ENCODE results near the gene TMEM79. TPM values are rescaled to one million over a fixed set of nuclear protein-coding genes. Genes with fewer than 3 reads are reported as not detected.

TMEM79 gene
- total RNA-seq, 1 experiment from 2014 or later = 10.4 TPM

GRCh38 chr1:156244126-156244525 lies 40.0 kb upstream of the TMEM79 start:
- H2AFZ ChIP-seq = no peak overlapping the region
- H3K4me2 ChIP-seq = no peak overlapping the region
- no peaks in the 10 kb centered on the region for H3K79me2 ChIP-seq (ENCODE audit: low read depth)
- no peak for DNase-seq
- CTCF ChIA-PET = no interaction called here
- H3K36me3 ChIP-seq (ENCODE audit: low read depth) = no peaks in the 10 kb centered on the region
- no TSS peak for BruUV-seq (replicated peaks)
- H3K9me2 ChIP-seq (ENCODE audit: insufficient read depth) = no peaks in the 10 kb centered on the region
- no peak for TF ChIP-seq EZH2 (IDR thresholded peaks at IDR 0.05; ENCODE audit: low read depth)
- POLR2A ChIA-PET (ENCODE audit: unreplicated experiment) = no interaction called here
- H3K27ac ChIP-seq = no peak overlapping the region
- H3K27me3 ChIP-seq (ENCODE audit: insufficient read depth, low read depth) = no peaks in the 10 kb centered on the region
- no peaks in the 10 kb centered on the region; the same call in 1 of the 2 replicates for H4K20me1 ChIP-seq (ENCODE audit: insufficient read depth)
- no peaks in the 10 kb centered on the region for H3K4me1 ChIP-seq (replicated peaks; ENCODE audit: insufficient read depth)
- no peaks in the 10 kb centered on the region for H3K9me3 ChIP-seq (ENCODE audit: insufficient read depth, low read depth)
- intact Hi-C loops (cut with micrococcal nuclease; ENCODE audit: unreplicated experiment) = no loop called here
- H3K4me3 ChIP-seq = no peak overlapping the region
- peaks cover 21% of the 10 kb centered on the region; the same call in 1 of the 2 replicates for H3F3A ChIP-seq (ENCODE audit: insufficient read depth, low read depth)

GRCh38 chr1:156244712-156245111 lies 39.4 kb upstream of the TMEM79 start:
- Histone ChIP-seq H3K9me3 (ENCODE audit: insufficient read depth, low read depth) (no peaks in the 10 kb centered on the region), H3K27me3 (ENCODE audit: insufficient read depth, low read depth) (no peaks in the 10 kb centered on the region), H3K27ac (no peak overlapping the region), H3K9me2 (ENCODE audit: insufficient read depth) (no peaks in the 10 kb centered on the region), H3F3A (ENCODE audit: insufficient read depth, low read depth) (peaks cover 21% of the 10 kb centered on the region; the same call in 1 of the 2 replicates), H4K20me1 (ENCODE audit: insufficient read depth) (no peaks in the 10 kb centered on the region; the same call in 1 of the 2 replicates), H3K36me3 (ENCODE audit: low read depth) (no peaks in the 10 kb centered on the region), H3K4me3 (no peak overlapping the region), H2AFZ (no peak overlapping the region), H3K79me2 (ENCODE audit: low read depth) (no peaks in the 10 kb centered on the region), H3K4me1 (replicated peaks; ENCODE audit: insufficient read depth) (no peaks in the 10 kb centered on the region), H3K4me2 (no peak overlapping the region)
- TF ChIP-seq CTCF (conservative IDR thresholded peaks at IDR 0.05) = no peak
- no peak for TF ChIP-seq EZH2 (IDR thresholded peaks at IDR 0.05; ENCODE audit: low read depth)
- no TSS peak for BruUV-seq (replicated peaks)
- no peak for DNase-seq
- CTCF ChIA-PET = no interaction called here
- POLR2A ChIA-PET (ENCODE audit: unreplicated experiment) = no interaction called here
- intact Hi-C loops (cut with micrococcal nuclease; ENCODE audit: unreplicated experiment) = no loop called here

GRCh38 chr1:156245451-156246232 lies 38.5 kb upstream of the TMEM79 start:
- Histone ChIP-seq H2AFZ (no peak overlapping the region), H3K4me2 (no peak overlapping the region), H3K79me2 (ENCODE audit: low read depth) (no peaks in the 10 kb centered on the region), H3K9me3 (ENCODE audit: insufficient read depth, low read depth) (no peaks in the 10 kb centered on the region), H3K4me1 (replicated peaks; ENCODE audit: insufficient read depth) (no peaks in the 10 kb centered on the region), H3K4me3 (no peak overlapping the region), H4K20me1 (ENCODE audit: insufficient read depth) (no peaks in the 10 kb centered on the region; the same call in 1 of the 2 replicates), H3K27me3 (ENCODE audit: insufficient read depth, low read depth) (no peaks in the 10 kb centered on the region), H3K9me2 (ENCODE audit: insufficient read depth) (no peaks in the 10 kb centered on the region), H3K27ac (no peak overlapping the region), H3F3A (ENCODE audit: insufficient read depth, low read depth) (peaks cover 21% of the 10 kb centered on the region; the same call in 1 of the 2 replicates), H3K36me3 (ENCODE audit: low read depth) (0 out of 2 replicates have a peak, but pooled peaks cover 4% of the 10 kb centered on the region)
- intact Hi-C loops (cut with micrococcal nuclease; ENCODE audit: unreplicated experiment) = no loop called here
- POLR2A ChIA-PET (ENCODE audit: unreplicated experiment) = no interaction called here
- TF ChIP-seq CTCF (conservative IDR thresholded peaks at IDR 0.05) = no peak
- no peak for TF ChIP-seq EZH2 (IDR thresholded peaks at IDR 0.05; ENCODE audit: low read depth)
- no TSS peak for BruUV-seq (replicated peaks)
- no peak for DNase-seq
- CTCF ChIA-PET = no interaction called here
